Ascending aorta (tissue), 2 donors: Measurements from ENCODE around the gene PRKAR1B. TPM values are rescaled to one million over a fixed set of nuclear protein-coding genes. Genes with fewer than 3 reads are reported as not detected.

Experiments
- DNase-seq, 2 donors: peaks; one replicate each; pipeline ENCODE4 v3.0.0-alpha.2; 2019; ENCODE audit warnings: low spot score in 2 of 2
- H3K27ac ChIP-seq, 2 donors: fragments of 200-600 bp; sonication (generic); one replicate each; pipeline ENCODE4 v1.5.1; 2016 to 2017; ENCODE audit warnings: mild to moderate bottlenecking in 1 of 2
- H3K27me3 ChIP-seq: fragments of 200-600 bp; sonication (generic); one replicate; pipeline ENCODE4 v1.5.1; 2017
- H3K36me3 ChIP-seq, 2 donors: fragments of 200-600 bp; sonication (generic); one replicate each; pipeline ENCODE4 v1.5.1; 2016
- H3K4me1 ChIP-seq, 2 donors: fragments of 200-600 bp; sonication (generic); one replicate each; pipeline ENCODE4 v1.5.1; 2016 to 2017; ENCODE audit warnings: mild to moderate bottlenecking in 1 of 2
- H3K4me3 ChIP-seq, 2 donors: fragments of 200-600 bp; sonication (generic); one replicate each; pipeline ENCODE4 v1.5.1; 2016 to 2017; ENCODE audit warnings: mild to moderate bottlenecking in 1 of 2
- H3K9me3 ChIP-seq, 2 donors: fragments of 200-600 bp; sonication (generic); one replicate each; pipeline ENCODE4 v1.5.1; 2016
- intact Hi-C: fragments of 100-400 bp; cut with DNase I; formaldehyde crosslinking; loops from one replicate; pipeline ENCODE4 v1.15.1; 2023
- total RNA-seq: library from RNA; depleted of rRNA; stranded (reverse); fragments of >200 nt; gene quantifications from one replicate; pipeline ENCODE4 v1.1.0, GENCODE V29; 2016
- TF ChIP-seq, protein P1 (sequence below), 3 experiments: fragments of 200-600 bp in 2 of 3; fragments of 450-650 bp in 1 of 3; sonication (generic) in 2 of 3; IDR thresholded peaks; one replicate each; pipeline ENCODE4 v1.5.1; 2016 to 2019; ENCODE audit warnings: antibody characterized with exemption in 3 of 3, mild to moderate bottlenecking in 1 of 3, moderate library complexity in 1 of 3

Gene PRKAR1B
- total RNA-seq, 1 donor from 2014 or later: 13.0 TPM

- H3K4me3 ChIP-seq: peak overlapping the region in 1 of 2 donors; percentile 32
- H3K4me1 ChIP-seq: peaks cover 20 to 59% of the 10 kb centered on the region in 2 donors
- peak overlapping the region; percentile 98 to 99 for H3K27ac ChIP-seq
- no peaks in the 10 kb centered on the region for H3K9me3 ChIP-seq
- H3K27me3 ChIP-seq: no peaks in the 10 kb centered on the region
- TF ChIP-seq, protein P1, sequence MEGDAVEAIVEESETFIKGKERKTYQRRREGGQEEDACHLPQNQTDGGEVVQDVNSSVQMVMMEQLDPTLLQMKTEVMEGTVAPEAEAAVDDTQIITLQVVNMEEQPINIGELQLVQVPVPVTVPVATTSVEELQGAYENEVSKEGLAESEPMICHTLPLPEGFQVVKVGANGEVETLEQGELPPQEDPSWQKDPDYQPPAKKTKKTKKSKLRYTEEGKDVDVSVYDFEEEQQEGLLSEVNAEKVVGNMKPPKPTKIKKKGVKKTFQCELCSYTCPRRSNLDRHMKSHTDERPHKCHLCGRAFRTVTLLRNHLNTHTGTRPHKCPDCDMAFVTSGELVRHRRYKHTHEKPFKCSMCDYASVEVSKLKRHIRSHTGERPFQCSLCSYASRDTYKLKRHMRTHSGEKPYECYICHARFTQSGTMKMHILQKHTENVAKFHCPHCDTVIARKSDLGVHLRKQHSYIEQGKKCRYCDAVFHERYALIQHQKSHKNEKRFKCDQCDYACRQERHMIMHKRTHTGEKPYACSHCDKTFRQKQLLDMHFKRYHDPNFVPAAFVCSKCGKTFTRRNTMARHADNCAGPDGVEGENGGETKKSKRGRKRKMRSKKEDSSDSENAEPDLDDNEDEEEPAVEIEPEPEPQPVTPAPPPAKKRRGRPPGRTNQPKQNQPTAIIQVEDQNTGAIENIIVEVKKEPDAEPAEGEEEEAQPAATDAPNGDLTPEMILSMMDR (IDR thresholded peaks at IDR 0.05): no peak
- H3K36me3 ChIP-seq: no peaks in the 10 kb centered on the region
- intact Hi-C loops: loop anchor here (5.0 to 10.0 kb wide), 6 partner anchors 131 to 931 kb away; partner anchors contain the start of gene MAFK
- DNase-seq: no peak
Observed at GRCh38 chr7:603152-603951, 123.7 kb downstream of the PRKAR1B start.

DNA sequence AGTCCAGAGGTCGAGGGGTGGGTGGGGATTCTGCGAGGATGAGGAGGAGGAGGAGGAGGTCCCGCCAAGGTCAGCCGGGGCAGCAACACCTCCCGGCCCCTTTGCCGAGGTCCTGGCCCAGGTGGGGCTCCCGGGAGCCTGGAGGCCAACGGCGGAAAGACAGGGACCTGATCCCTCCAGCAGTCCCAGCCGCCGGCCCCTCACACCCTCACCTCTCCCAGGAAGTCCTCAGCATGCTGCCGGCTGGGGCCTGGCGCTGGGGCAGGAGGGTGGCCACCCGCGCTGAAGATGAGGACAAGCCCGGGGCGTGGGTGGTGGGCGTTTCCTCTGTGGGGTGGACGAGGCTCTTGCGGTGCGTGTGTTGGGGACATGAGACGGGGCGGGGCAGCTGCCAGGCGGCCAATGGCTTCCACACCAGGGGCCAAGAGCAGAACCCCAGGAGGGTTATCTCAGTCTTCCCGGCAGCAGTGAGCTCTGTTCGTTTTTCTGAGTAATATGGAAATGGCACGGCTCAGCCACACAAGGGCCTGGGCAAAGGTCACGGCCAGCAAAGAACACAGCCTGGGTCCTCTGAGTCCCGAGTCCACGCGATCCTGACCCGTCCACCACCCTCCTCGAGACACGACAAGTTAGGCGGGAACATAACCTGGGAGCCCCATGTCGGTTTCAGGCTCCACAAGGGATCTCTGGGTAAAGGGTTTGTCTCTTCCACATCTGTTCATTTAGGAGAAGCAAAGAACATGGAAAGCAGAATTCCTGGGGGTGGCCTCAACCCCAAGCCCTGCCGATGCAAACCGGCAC, 124.5 kb downstream of the PRKAR1B start:
- intact Hi-C loops: loop anchor here (5.0 to 10.0 kb wide), 6 partner anchors 130 to 932 kb away; partner anchors contain the start of gene MAFK
- TF ChIP-seq, protein P1 (IDR thresholded peaks at IDR 0.05): no peak
- Histone ChIP-seq H3K4me1 (peaks cover 20 to 55% of the 10 kb centered on the region in 2 donors), H3K9me3 (no peaks in the 10 kb centered on the region), H3K27ac (peak overlapping the region; percentile 98 to 99), H3K4me3 (no peak overlapping the region), H3K36me3 (no peaks in the 10 kb centered on the region), H3K27me3 (no peaks in the 10 kb centered on the region)
- DNase-seq: peak in 1 of 2 donors; percentile 78

DNA sequence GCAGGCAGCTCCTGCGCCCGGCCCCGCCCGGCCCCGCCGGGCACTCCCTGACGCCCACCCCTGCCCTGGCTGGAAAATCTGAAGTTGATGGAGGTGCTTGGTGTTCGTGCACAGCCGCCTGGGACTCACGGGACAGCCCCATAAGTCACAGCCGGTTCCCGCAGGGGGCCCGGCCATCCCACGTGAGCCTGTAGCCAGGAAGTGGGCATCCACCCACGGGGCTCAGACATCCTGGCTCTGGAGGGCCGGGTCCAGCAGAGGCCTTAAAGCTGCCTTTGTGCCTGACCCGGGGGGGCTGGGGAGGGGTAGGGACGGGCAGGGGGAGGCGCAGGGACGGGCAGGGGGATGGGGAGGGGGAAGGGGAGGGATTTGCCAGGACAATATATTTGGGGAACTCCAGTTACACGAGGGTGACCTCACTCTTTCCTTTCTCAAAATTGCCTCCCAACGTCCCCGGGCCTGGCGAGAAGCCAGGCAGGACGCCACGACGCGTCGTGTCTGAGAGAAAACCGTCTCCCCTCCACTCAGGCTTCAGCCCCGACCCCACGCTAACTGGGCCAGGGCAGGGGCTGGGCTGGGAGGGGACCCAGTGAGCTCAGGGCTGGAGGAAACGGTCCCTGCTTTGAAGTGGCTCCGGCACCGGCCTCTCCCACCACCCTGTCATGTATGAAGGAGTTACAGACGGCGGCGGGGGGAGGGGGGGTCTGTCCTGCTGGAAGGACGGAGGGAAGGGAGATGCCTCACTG, 125.3 kb downstream of the PRKAR1B start:
- intact Hi-C loops: loop anchor here (2.0 to 10.0 kb wide), 7 partner anchors 59 to 933 kb away; partner anchors contain the start of gene MAFK
- Histone ChIP-seq H3K27me3 (no peaks in the 10 kb centered on the region), H3K27ac (peak overlapping the region; percentile 98 to 99), H3K4me3 (peak overlapping the region; percentile 28 to 42), H3K9me3 (no peaks in the 10 kb centered on the region), H3K4me1 (peaks cover 20 to 55% of the 10 kb centered on the region in 2 donors), H3K36me3 (no peaks in the 10 kb centered on the region)
- peak; percentile 75 to 90 for DNase-seq
- TF ChIP-seq, protein P1 (IDR thresholded peaks at IDR 0.05): no peak

- Histone ChIP-seq H3K4me3 (peak overlapping the region; percentile 28 to 42), H3K27me3 (no peaks in the 10 kb centered on the region), H3K4me1 (peaks cover 20 to 55% of the 10 kb centered on the region in 2 donors), H3K36me3 (no peaks in the 10 kb centered on the region), H3K27ac (peak overlapping the region; percentile 98 to 99), H3K9me3 (no peaks in the 10 kb centered on the region)
- TF ChIP-seq, protein P1 (IDR thresholded peaks at IDR 0.05): no peak
- peak in 1 of 2 donors; percentile 85 for DNase-seq
- intact Hi-C loops: loop anchor here (2.0 to 10.0 kb wide), 7 partner anchors 58 to 934 kb away; partner anchors contain the start of gene MAFK
Observed at GRCh38 chr7:601036-601594, 126.0 kb downstream of the PRKAR1B start.
